GM12878 (cell line): ENCODE results near the gene DDX10. TPM values are rescaled to one million over a fixed set of nuclear protein-coding genes. Genes with fewer than 3 reads are reported as not detected.

Experiments
- ATAC-seq: fragments of 200-7000 bp; cut with Tn5 transposase; 3 replicates; pipeline ENCODE4 v1.9.1; 2020; ENCODE audit warnings: mild to moderate bottlenecking, moderate library complexity
- BruUV-seq: library from RNA; stranded (reverse); fragments of 400-500 nt; replicated peaks from 2 replicates; lab custom pipeline; 2021; lab: Mats Ljungman, UMichigan
- CTCF ChIA-PET: fragments of 300-600 bp; sonication (Branson Sonifier 250); formaldehyde crosslinking; extraction: SDS; loops from one replicate; lab custom pipeline; 2021; ENCODE audit warnings: inconsistent platforms; lab: Yijun Ruan, JAX
- POLR2A ChIA-PET: fragments of 350-600 bp; formaldehyde crosslinking; extraction: SDS; loops from one replicate; lab custom pipeline; 2021; ENCODE audit warnings: inconsistent platforms; lab: Charles Lee
- RAD21 ChIA-PET: fragments of 300-600 bp; sonication (Branson Sonifier 250); formaldehyde crosslinking; loops from one replicate; lab custom pipeline; 2023; ENCODE audit warnings: antibody characterized with exemption; ENCODE audit not compliant: unreplicated experiment; lab: Charles Lee
- SMC1A ChIA-PET: fragments of 300-600 bp; sonication (Branson Sonifier 250); formaldehyde crosslinking; loops from one replicate; lab custom pipeline; 2023; ENCODE audit not compliant: unreplicated experiment, uncharacterized antibody; lab: Charles Lee
- DNase-seq: peaks from one replicate; pipeline ENCODE4 v3.0.0-alpha.2; 2011; ENCODE audit warnings: low read depth, low spot score
- FAIRE-seq: peaks from 3 replicates; lab custom pipeline; 2011; peaks lifted over from hg19 to GRCh38; lab: Jason Lieb, UNC
- H2AFZ ChIP-seq: 2 replicates; pipeline ENCODE4 v1.6.0; 2011; ENCODE audit warnings: low read depth, low read length, control low read depth; ENCODE audit not compliant: control insufficient read depth
- H3K27ac ChIP-seq: 2 replicates; pipeline ENCODE4 v1.5.1; 2011; ENCODE audit warnings: control low read depth; ENCODE audit not compliant: control insufficient read depth, insufficient read depth
- H3K27me3 ChIP-seq, 2 experiments: replicated peaks in 1 of 2; 2 replicates each; pipeline versions ENCODE4 v1.6.0 to v1.6.1; 2011; ENCODE audit warnings: low read length in 1 of 2; ENCODE audit not compliant: control insufficient read depth in 2 of 2, insufficient read depth in 2 of 2
- H3K36me3 ChIP-seq, 2 experiments: 2 replicates each; pipeline ENCODE4 v1.5.1; 2011; ENCODE audit warnings: low read length in 1 of 2; ENCODE audit not compliant: control insufficient read depth in 2 of 2, insufficient read depth in 2 of 2
- H3K4me1 ChIP-seq: 2 replicates; pipeline ENCODE4 v1.6.1; 2011; ENCODE audit warnings: mild to moderate bottlenecking, low read length, moderate library complexity, mixed read lengths; ENCODE audit not compliant: control insufficient read depth, insufficient read depth
- H3K4me2 ChIP-seq: 2 replicates; pipeline ENCODE4 v1.6.0; 2011; ENCODE audit warnings: control low read depth; ENCODE audit not compliant: control insufficient read depth, insufficient read depth
- H3K4me3 ChIP-seq: fragments of 200-600 bp; sonication (generic); 2 replicates; pipeline ENCODE4 v1.5.1; 2016
- H3K79me2 ChIP-seq: 2 replicates; pipeline ENCODE4 v1.6.0; 2011; ENCODE audit warnings: low read length; ENCODE audit not compliant: control insufficient read depth, insufficient read depth
- H3K9ac ChIP-seq: 2 replicates; pipeline ENCODE4 v1.8.0; 2011; ENCODE audit warnings: low read length, control low read depth, mixed read lengths; ENCODE audit not compliant: control insufficient read depth, insufficient read depth
- H3K9me3 ChIP-seq: replicated peaks from 3 replicates; pipeline ENCODE4 v1.5.1; 2011; ENCODE audit warnings: mild to moderate bottlenecking, low read length; ENCODE audit not compliant: control insufficient read depth, insufficient read depth
- H4K20me1 ChIP-seq: 2 replicates; pipeline ENCODE4 v1.6.0; 2011; ENCODE audit not compliant: control insufficient read depth, insufficient read depth
- CREB1 ChIP-seq: IDR thresholded peaks from 2 replicates; pipeline ENCODE4 v1.6.1; 2012; ENCODE audit warnings: low read depth, mild to moderate bottlenecking, inconsistent platforms
- EP300 ChIP-seq, 2 experiments: fragments of 150-350 bp in 1 of 2; IDR thresholded peaks; 2 replicates each; pipeline ENCODE4 v1.6.1; 2011 to 2012; ENCODE audit warnings: low read depth in 2 of 2, low read length in 2 of 2, borderline replicate concordance in 1 of 2, improper control_type of control experiment in 1 of 2, inconsistent platforms in 1 of 2; ENCODE audit not compliant: control insufficient read depth in 1 of 2
- FOXM1 ChIP-seq: IDR thresholded peaks from 2 replicates; pipeline ENCODE4 v1.6.1; 2012; ENCODE audit warnings: low read depth, mild to moderate bottlenecking, inconsistent platforms, low read length, moderate library complexity
- IKZF2 ChIP-seq, 2 experiments: fragments of 450-650 bp; IDR thresholded peaks; 2 replicates each; pipeline ENCODE4 v1.6.1; 2017; ENCODE audit warnings: mild to moderate bottlenecking in 2 of 2, moderate library complexity in 2 of 2
- MTA3 ChIP-seq: IDR thresholded peaks from 2 replicates; pipeline ENCODE4 v1.6.1; 2012; ENCODE audit warnings: low read length, inconsistent platforms, borderline replicate concordance
- MYB ChIP-seq: fragments of 150-350 bp; IDR thresholded peaks from 2 replicates; pipeline ENCODE4 v1.6.1; 2014; ENCODE audit warnings: mild to moderate bottlenecking, low read depth, low read length, borderline replicate concordance
- POLR2AphosphoS2 ChIP-seq: IDR thresholded peaks from 2 replicates; pipeline ENCODE4 v1.6.1; 2011; ENCODE audit warnings: low read depth, mild to moderate bottlenecking, low read length, improper control_type of control experiment, moderate library complexity
- RAD21 ChIP-seq: IDR thresholded peaks from 2 replicates; pipeline ENCODE4 v1.6.1; 2011; ENCODE audit warnings: mild to moderate bottlenecking, low read depth, low read length, moderate library complexity; ENCODE audit not compliant: insufficient read depth
- RUNX3 ChIP-seq: IDR thresholded peaks from 2 replicates; pipeline ENCODE4 v1.6.1; 2012; ENCODE audit warnings: low read length, inconsistent platforms
- WGBS: methylation state at CpG from one replicate; pipeline ENCODE4 v1.1.6; 2016; ENCODE audit warnings: low lambda C conversion rate; ENCODE audit not compliant: insufficient replicate concordance, insufficient coverage; ENCODE audit errors: missing lambda C conversion rate; 5-methylcytosine and 5-hydroxymethylcytosine counted together
- in situ Hi-C: fragments of 300-500 bp; cut with MboI; formaldehyde crosslinking; loops from 9 replicates; pipeline ENCODE4 v1.14.3; 2018; ENCODE audit warnings: mixed read lengths
- intact Hi-C: fragments of 100-400 bp; cut with micrococcal nuclease; formaldehyde crosslinking; loops from one replicate; pipeline ENCODE4 v1.14.2; 2022; ENCODE audit not compliant: unreplicated experiment
- polyA plus RNA-seq, 11 experiments: library from polyadenylated mRNA; depleted of rRNA in 4 of 11; unstranded in 6 of 11; stranded (reverse) in 5 of 11; fragments of >200 nt; fragmentation: Nextera tagmentation in 4 of 11; fragmentation: Illumina TruSeq in 1 of 11; extraction: Ambion mirVana in 4 of 11; extraction: Trizol in 1 of 11; gene quantifications; 1 replicate in 1 of 11; 2 replicates in 10 of 11; pipeline versions ENCODE4 v1.2.1 to v1.2.3, GENCODE V29; 2011 to 2016; ENCODE audit warnings: inconsistent platforms in 2 of 11, missing spikeins in 2 of 11, low read depth in 1 of 11
- total RNA-seq, 4 experiments: library from RNA; depleted of rRNA in 3 of 4; stranded (reverse); fragments of >200 nt in 3 of 4; fragmentation: Illumina TruSeq in 1 of 4; extraction: Trizol in 1 of 4; gene quantifications; 2 replicates each; pipeline versions ENCODE4 v1.2.1 to v1.2.3, GENCODE V29; 2013 to 2021

The DDX10 gene
- total and polyA plus RNA-seq, 10 of the 15 experiments (the other 5 are each of a cell fraction or from before 2014, with no cell fraction given), result 20.9 to 51.5 (median 31.9) TPM

- TF ChIP-seq MYB (no peak), CREB1 (0 out of 2 replicates have a peak, but pooled peaks have one; percentile 27), RAD21 (0 out of 2 replicates have a peak, but pooled peaks have one; percentile 5), RUNX3 (peak; percentile 68; the same call in 1 of the 2 replicates), FOXM1 (peak; percentile 81; the same call in 1 of the 2 replicates), IKZF2 (IDR thresholded peaks at IDR 0.05) (no peak), POLR2AphosphoS2 (no peak)
Observed at GRCh38 chr11:108727665-108728064, 62.8 kb downstream of the DDX10 start (continued).

- no peak overlapping the region for H3K4me2 ChIP-seq
- ChIA-PET POLR2A (interaction anchor here (0.6 to 1.6 kb wide), 5 partner anchors 12 to 392 kb away, joined by 3 to 4 read pairs (median 3); no protein-coding TSS in a partner anchor), RAD21 (interaction anchor here (2.3 kb wide), 1 partner anchor 31 kb away, joined by 7 read pairs; no protein-coding TSS in a partner anchor), CTCF (interaction anchor here (1.0 to 1.7 kb wide), 5 partner anchors 7 to 31 kb away, joined by 3 to 9 read pairs (median 3); no protein-coding TSS in a partner anchor), SMC1A (interaction anchor here (0.7 to 3.1 kb wide), 6 partner anchors 11 to 64 kb away, joined by 3 to 11 read pairs (median 6); partner anchors contain the start of gene DDX10)
- H3K4me1 ChIP-seq, result peaks cover 23% of the 10 kb centered on the region
- TF ChIP-seq MTA3 (no peak), EP300 (IDR thresholded peaks at IDR 0.05; ENCODE audit: borderline replicate concordance in 1 of 2, control insufficient read depth in 1 of 2, low read depth in 2 of 2, low read length in 2 of 2) (no peak)
- no peaks in the 10 kb centered on the region for H3K36me3 ChIP-seq
- H3K79me2 ChIP-seq, result peaks cover 38% of the 10 kb centered on the region
- no peaks in the 10 kb centered on the region for H4K20me1 ChIP-seq
- in situ Hi-C loops (no loop called here), intact Hi-C loops (loop anchor here (5.0 kb wide), 2 partner anchors 62 to 887 kb away; partner anchors contain the start of gene DDX10)
- H3K27ac ChIP-seq, result no peak overlapping the region
- H3K9me3 ChIP-seq, result peaks cover 3% of the 10 kb centered on the region; the same call in 2 of the 3 replicates
- H3K4me3 ChIP-seq, result no peak overlapping the region
- BruUV-seq, result no TSS peak
- H3K27me3 ChIP-seq, result no peaks in the 10 kb centered on the region
- H3K9ac ChIP-seq, result no peak overlapping the region
- H2AFZ ChIP-seq, result no peak overlapping the region
- DNase-seq, result no peak
- 98% methylated on average over 7 of the region's 7 CpGs for WGBS
- ATAC-seq, result no peak
- FAIRE-seq, result no peak
Observed at GRCh38 chr11:108729227-108729871, 64.5 kb downstream of the DDX10 start.
